Measurements from ENCODE around the gene WHRN. TPM values are rescaled to one million over a fixed set of nuclear protein-coding genes. Genes with fewer than 3 reads are reported as not detected.
A peak's percentile ranks its signal among the peaks of the same experiment; 100 is the strongest.

The WHRN gene
- total and polyA plus RNA-seq, 2 donors (not counting 1 experiment from before 2014, with no cell fraction given): 19.4 to 95.7 TPM

- POLR2A ChIA-PET: interaction anchor here (1.7 to 9.2 kb wide), 4 partner anchors 10 to 17 kb away, joined by 5 to 135 read pairs (median 58); no protein-coding TSS in a partner anchor
- H3K4me1 ChIP-seq (ENCODE audit: control insufficient read depth in 2 of 2, insufficient read depth in 2 of 2, low read length in 2 of 2): peaks cover 63 to 77% of the 10 kb centered on the region in 2 donors
These were observed 122.4 kb downstream of the WHRN start for GRCh38 chr9:114382699-114383520.

More at GRCh38 chr9:114382699-114383520, 122.4 kb downstream of the WHRN start:
- Mint-ChIP-seq H3K9me3 (ENCODE audit: insufficient read depth) (no peaks in the 10 kb centered on the region), H3K4me1 (peaks cover 77% of the 10 kb centered on the region), H3K27me3 (no peaks in the 10 kb centered on the region), H3K27ac (peak overlapping the region; percentile 93), H3K4me3 (peak overlapping the region; percentile 97)
- intact Hi-C loops (cut with micrococcal nuclease): no loop called here
- ATAC-seq (ENCODE audit: low read depth) (peak; percentile 8), DNase-seq (peak; percentile 87)
- Histone ChIP-seq H2AFZ (ENCODE audit: insufficient read depth, low read depth, low read length, poor library complexity, severe bottlenecking) (no peak overlapping the region), H4K20me1 (ENCODE audit: control insufficient read depth, insufficient read depth, low read length, poor library complexity, severe bottlenecking) (peaks cover 83% of the 10 kb centered on the region), H3K36me3 (replicated peaks in 1 of 2; ENCODE audit: control extremely low read depth in 1 of 2, control insufficient read depth in 1 of 2, extremely low read depth in 1 of 2, insufficient read depth in 2 of 2, low read length in 1 of 2) (peaks cover 7 to 60% of the 10 kb centered on the region in 2 experiments), H3K79me2 (ENCODE audit: control insufficient read depth, insufficient read depth, low read length) (peaks cover 100% of the 10 kb centered on the region), H3K9ac (ENCODE audit: low read length) (peak overlapping the region; percentile 65), H3K4me2 (replicated peaks; ENCODE audit: low read depth, low read length, poor library complexity, severe bottlenecking) (peak overlapping the region; percentile 87), H3K27ac (ENCODE audit: low read length in 2 of 2) (peak overlapping the region; percentile 87 to 93), H3K9me3 (ENCODE audit: control extremely low read depth in 1 of 3, control insufficient read depth in 2 of 3, insufficient read depth in 1 of 3, low read length in 2 of 3) (no peaks in the 10 kb centered on the region), H3K4me3 (ENCODE audit: control extremely low read depth in 1 of 5, extremely low read depth in 1 of 5, insufficient read depth in 1 of 5, low read depth in 2 of 5, low read length in 4 of 5) (peak overlapping the region; percentile 27 to 60 (median 45)), H3K27me3 (replicated peaks in 1 of 4; ENCODE audit: control extremely low read depth in 1 of 4, control insufficient read depth in 3 of 4, insufficient read depth in 4 of 4, low read length in 3 of 4) (no peaks in the 10 kb centered on the region)
- CTCF ChIA-PET: interaction anchor here (0.8 to 6.4 kb wide), 5 partner anchors 9 to 23 kb away, joined by 3 to 85 read pairs (median 5); no protein-coding TSS in a partner anchor
- 7% methylated on average over 15 of the region's 17 CpGs for WGBS (ENCODE audit: insufficient coverage)
- TF ChIP-seq EZH2 (IDR thresholded peaks at IDR 0.05; ENCODE audit: borderline replicate concordance, insufficient read depth, low read depth, low read length, poor library complexity, severe bottlenecking) (no peak), CTCF (IDR thresholded peaks at IDR 0.05) (peak; percentile 24)
